Colonic mucosa (tissue), 4 donors: Measurements from ENCODE around the gene TPK1. TPM values are rescaled to one million over a fixed set of nuclear protein-coding genes. Genes with fewer than 3 reads are reported as not detected.

ENCODE experiments used
- DNase-seq: peaks from one replicate; pipeline ENCODE4 v3.0.0-alpha.2; 2020
- H3K27ac ChIP-seq: fragments of 200-600 bp; one replicate; pipeline ENCODE4 v1.8.0; 2021
- H3K27me3 ChIP-seq: fragments of 200-600 bp; one replicate; pipeline ENCODE4 v1.8.0; 2021
- H3K36me3 ChIP-seq: fragments of 200-600 bp; one replicate; pipeline ENCODE4 v1.8.0; 2021
- H3K4me1 ChIP-seq: fragments of 200-600 bp; one replicate; pipeline ENCODE4 v1.8.0; 2021; ENCODE audit warnings: mild to moderate bottlenecking
- H3K4me3 ChIP-seq: fragments of 200-600 bp; one replicate; pipeline ENCODE4 v1.8.0; 2021
- H3K9ac ChIP-seq, 2 donors: one replicate each; pipeline ENCODE4 v1.7.0; 2013; ENCODE audit warnings: control low read depth in 2 of 2, low read depth in 2 of 2, low read length in 2 of 2
- H3K9me3 ChIP-seq: fragments of 200-600 bp; one replicate; pipeline ENCODE4 v1.8.0; 2021
- intact Hi-C: fragments of 100-400 bp; cut with DNase I; formaldehyde crosslinking; loops from one replicate; pipeline ENCODE4 v1.14.1; 2022
- total RNA-seq, 2 donors: library from RNA; stranded (reverse); fragmentation: NEBNext Ultra II Directional in 1 of 2; extraction: Animal tissue kit (Norgen Biotek cat#: 25700) in 1 of 2; gene quantifications; one replicate each; pipeline ENCODE4 v1.2.1, GENCODE V29; 2021
- TF ChIP-seq, protein P1 (sequence below): fragments of 200-600 bp; IDR thresholded peaks from one replicate; pipeline ENCODE4 v1.8.0; 2022; ENCODE audit warnings: antibody characterized with exemption, mild to moderate bottlenecking
- donor health status: healthy.
- donor health status: DM: no; HTN: no; CAD: no.
- donor health status: DM: no; HTN: no; CAD: no.

TPK1 gene
- total RNA-seq, 2 donors from 2014 or later = 8.0 to 18.8 TPM

GRCh38 chr7:144408121-144408520, 427.7 kb downstream of the TPK1 start:
- no peak overlapping the region for H3K9ac ChIP-seq
- H3K36me3 ChIP-seq = no peaks in the 10 kb centered on the region
- TF ChIP-seq, protein P1, sequence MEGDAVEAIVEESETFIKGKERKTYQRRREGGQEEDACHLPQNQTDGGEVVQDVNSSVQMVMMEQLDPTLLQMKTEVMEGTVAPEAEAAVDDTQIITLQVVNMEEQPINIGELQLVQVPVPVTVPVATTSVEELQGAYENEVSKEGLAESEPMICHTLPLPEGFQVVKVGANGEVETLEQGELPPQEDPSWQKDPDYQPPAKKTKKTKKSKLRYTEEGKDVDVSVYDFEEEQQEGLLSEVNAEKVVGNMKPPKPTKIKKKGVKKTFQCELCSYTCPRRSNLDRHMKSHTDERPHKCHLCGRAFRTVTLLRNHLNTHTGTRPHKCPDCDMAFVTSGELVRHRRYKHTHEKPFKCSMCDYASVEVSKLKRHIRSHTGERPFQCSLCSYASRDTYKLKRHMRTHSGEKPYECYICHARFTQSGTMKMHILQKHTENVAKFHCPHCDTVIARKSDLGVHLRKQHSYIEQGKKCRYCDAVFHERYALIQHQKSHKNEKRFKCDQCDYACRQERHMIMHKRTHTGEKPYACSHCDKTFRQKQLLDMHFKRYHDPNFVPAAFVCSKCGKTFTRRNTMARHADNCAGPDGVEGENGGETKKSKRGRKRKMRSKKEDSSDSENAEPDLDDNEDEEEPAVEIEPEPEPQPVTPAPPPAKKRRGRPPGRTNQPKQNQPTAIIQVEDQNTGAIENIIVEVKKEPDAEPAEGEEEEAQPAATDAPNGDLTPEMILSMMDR = no peak
- H3K4me1 ChIP-seq = no peaks in the 10 kb centered on the region
- no peak for DNase-seq
- no peak overlapping the region for H3K4me3 ChIP-seq
- no peak overlapping the region for H3K27ac ChIP-seq
- intact Hi-C loops = no loop called here
- no peaks in the 10 kb centered on the region for H3K9me3 ChIP-seq
- no peaks in the 10 kb centered on the region for H3K27me3 ChIP-seq

- intact Hi-C loops = no loop called here
- Histone ChIP-seq H3K36me3 (no peaks in the 10 kb centered on the region), H3K9me3 (no peaks in the 10 kb centered on the region), H3K27ac (no peak overlapping the region), H3K4me3 (no peak overlapping the region), H3K27me3 (no peaks in the 10 kb centered on the region), H3K4me1 (no peaks in the 10 kb centered on the region), H3K9ac (no peak overlapping the region)
- DNase-seq = no peak
- TF ChIP-seq, protein P1 = no peak
These were observed 428.5 kb downstream of the TPK1 start for GRCh38 chr7:144407266-144407931.

DNA sequence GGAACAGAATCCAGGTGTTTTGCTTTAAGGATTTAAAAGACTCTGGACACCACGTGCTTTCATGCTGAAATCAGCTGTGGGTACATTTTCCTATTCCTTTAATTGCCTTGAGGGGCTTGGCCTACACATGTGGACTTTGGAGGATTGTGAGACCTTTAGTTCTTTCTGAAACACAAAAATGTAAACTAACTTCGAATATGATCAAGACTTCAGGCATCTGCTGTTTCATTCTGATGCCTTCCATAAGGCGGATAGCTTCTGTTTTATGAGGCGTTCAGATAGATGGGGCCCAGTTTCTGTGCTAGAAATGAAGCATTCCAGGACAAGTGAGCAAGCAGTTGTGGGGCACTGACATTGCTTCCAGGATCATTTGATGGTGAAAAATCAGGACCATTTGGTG, 430.9 kb downstream of the TPK1 start:
- Histone ChIP-seq H3K4me1 (no peaks in the 10 kb centered on the region), H3K27me3 (no peaks in the 10 kb centered on the region), H3K9ac (no peak overlapping the region), H3K4me3 (no peak overlapping the region), H3K9me3 (no peaks in the 10 kb centered on the region), H3K27ac (no peak overlapping the region), H3K36me3 (no peaks in the 10 kb centered on the region)
- TF ChIP-seq, protein P1 = no peak
- intact Hi-C loops = loop anchor here (5.0 kb wide), 1 partner anchor 233 kb away; no protein-coding TSS in a partner anchor
- DNase-seq = no peak

DNA sequence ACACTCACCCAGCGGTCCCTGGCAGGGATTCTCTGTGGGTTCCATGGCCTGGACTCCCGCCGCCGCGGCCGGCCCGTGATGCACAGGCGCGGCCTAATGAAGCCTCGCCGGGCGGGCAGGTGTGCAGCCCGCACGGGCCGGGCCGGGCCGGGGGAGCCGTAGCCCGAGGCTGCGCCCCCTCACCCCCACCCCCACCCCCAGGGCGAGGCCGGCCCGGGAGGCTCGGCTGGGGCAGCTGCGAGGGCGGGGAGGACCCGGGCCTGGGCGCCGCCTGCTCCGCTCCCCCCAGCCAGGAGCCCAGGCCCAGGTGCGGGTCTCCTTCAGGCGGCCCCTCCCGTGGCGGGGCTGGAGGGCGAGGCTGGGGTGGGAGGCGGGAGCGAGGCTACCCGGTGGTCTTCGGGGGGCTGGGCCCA, 432.2 kb downstream of the TPK1 start, which contains the start of gene NOBOX:
Gene NOBOX (minus strand): TSS at position 45 of the 413 bp plus-strand sequence.
- Histone ChIP-seq H3K27me3 (no peaks in the 10 kb centered on the region), H3K9ac (no peak within 1 kb of the TSS), H3K4me1 (no peaks in the 10 kb centered on the region), H3K9me3 (no peaks in the 10 kb centered on the region), H3K4me3 (no peak within 1 kb of the TSS), H3K36me3 (no peaks in the 10 kb centered on the region), H3K27ac (no peak within 1 kb of the TSS)
- DNase-seq = no peak
- TF ChIP-seq, protein P1 = no peak
- intact Hi-C loops = loop anchor here (5.0 kb wide), 1 partner anchor 231 kb away; no protein-coding TSS in a partner anchor

DNA sequence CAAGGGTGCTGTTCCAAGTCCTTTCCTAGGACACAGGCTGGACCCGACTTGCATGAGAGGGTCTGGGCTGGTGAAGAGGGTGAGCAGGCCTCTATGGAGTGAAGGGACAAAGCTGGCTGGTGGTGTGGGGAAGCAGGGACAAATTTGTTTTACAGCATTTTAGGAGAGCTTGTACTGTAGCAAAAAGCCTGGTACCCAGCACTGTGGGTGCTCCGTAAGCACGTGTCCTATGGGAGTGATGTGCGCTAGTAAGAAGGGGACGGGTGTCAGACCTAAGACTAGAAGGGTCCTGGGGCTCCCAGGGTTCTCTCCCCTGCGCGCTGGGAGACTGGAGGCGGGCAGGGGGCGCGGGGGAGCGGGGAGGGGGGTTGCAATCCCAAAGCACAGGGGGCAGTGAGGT, 432.8 kb downstream of the TPK1 start:
- Histone ChIP-seq H3K9me3 (no peaks in the 10 kb centered on the region), H3K4me1 (no peaks in the 10 kb centered on the region), H3K9ac (no peak overlapping the region), H3K27me3 (no peaks in the 10 kb centered on the region), H3K27ac (no peak overlapping the region), H3K36me3 (no peaks in the 10 kb centered on the region), H3K4me3 (no peak overlapping the region)
- TF ChIP-seq, protein P1 = no peak
- intact Hi-C loops = loop anchor here (5.0 kb wide), 1 partner anchor 231 kb away; no protein-coding TSS in a partner anchor
- no peak for DNase-seq
